ENCODE data around the gene ZDHHC4.
"Not testable (repeated sequence)": the region's sequence is repeated elsewhere in the genome, so short reads cannot be mapped to it uniquely, and the experiment has no call there.

The ZDHHC4 gene

DNA sequence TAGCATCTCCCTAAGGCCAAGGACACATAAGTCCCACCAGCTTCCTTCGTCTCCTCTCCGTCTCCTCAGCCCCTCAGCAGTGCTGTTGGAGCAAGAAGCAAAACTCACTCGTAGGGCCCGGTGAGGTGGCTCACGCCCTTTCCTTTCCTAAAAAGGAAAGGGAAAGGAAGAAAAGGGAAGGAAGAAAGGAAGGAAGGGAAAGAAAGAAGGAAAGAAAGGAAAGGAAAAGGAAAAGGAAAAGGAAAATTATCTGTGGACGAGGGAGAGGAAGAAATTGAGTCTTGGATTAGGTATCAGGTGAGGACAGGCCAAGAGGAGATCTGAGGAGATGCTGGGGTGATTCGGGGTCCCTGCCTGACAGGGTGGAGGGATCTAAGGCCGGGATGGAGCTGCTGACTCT, 56.8 kb downstream of the ZDHHC4 start:
- no peak for DNase-seq (ENCODE audit: low spot score)
- in situ Hi-C loops (cut with MboI; ENCODE audit: low sequenced_read_pairs, unreplicated experiment), result no loop called here
- TF ChIP-seq, protein P1, sequence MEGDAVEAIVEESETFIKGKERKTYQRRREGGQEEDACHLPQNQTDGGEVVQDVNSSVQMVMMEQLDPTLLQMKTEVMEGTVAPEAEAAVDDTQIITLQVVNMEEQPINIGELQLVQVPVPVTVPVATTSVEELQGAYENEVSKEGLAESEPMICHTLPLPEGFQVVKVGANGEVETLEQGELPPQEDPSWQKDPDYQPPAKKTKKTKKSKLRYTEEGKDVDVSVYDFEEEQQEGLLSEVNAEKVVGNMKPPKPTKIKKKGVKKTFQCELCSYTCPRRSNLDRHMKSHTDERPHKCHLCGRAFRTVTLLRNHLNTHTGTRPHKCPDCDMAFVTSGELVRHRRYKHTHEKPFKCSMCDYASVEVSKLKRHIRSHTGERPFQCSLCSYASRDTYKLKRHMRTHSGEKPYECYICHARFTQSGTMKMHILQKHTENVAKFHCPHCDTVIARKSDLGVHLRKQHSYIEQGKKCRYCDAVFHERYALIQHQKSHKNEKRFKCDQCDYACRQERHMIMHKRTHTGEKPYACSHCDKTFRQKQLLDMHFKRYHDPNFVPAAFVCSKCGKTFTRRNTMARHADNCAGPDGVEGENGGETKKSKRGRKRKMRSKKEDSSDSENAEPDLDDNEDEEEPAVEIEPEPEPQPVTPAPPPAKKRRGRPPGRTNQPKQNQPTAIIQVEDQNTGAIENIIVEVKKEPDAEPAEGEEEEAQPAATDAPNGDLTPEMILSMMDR (IDR thresholded peaks at IDR 0.05; ENCODE audit: borderline replicate concordance, control extremely low read depth, extremely low read depth, insufficient read depth, missing control alignments), result no peak

DNA sequence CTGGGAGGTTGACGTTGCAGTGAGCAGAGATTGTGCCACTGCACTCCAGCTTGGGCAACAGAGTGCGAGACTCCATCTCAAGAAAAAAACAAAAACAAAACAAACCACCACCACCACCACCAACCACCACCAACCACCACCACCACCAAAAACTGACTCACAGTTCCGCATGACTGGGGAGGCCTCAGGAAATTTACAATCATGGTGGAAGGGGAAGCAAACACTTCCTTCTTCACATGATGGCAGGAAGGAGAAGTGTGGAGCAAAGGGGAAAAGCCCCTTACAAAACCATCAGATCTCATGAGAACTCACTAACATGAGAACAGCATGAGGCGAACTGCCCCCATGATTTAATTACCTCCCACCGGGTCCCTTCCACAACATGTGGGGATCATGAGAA, 57.7 kb downstream of the ZDHHC4 start:
- in situ Hi-C loops (cut with MboI; ENCODE audit: low sequenced_read_pairs, unreplicated experiment); DNase-seq (ENCODE audit: low spot score): not testable (repeated sequence)

DNA sequence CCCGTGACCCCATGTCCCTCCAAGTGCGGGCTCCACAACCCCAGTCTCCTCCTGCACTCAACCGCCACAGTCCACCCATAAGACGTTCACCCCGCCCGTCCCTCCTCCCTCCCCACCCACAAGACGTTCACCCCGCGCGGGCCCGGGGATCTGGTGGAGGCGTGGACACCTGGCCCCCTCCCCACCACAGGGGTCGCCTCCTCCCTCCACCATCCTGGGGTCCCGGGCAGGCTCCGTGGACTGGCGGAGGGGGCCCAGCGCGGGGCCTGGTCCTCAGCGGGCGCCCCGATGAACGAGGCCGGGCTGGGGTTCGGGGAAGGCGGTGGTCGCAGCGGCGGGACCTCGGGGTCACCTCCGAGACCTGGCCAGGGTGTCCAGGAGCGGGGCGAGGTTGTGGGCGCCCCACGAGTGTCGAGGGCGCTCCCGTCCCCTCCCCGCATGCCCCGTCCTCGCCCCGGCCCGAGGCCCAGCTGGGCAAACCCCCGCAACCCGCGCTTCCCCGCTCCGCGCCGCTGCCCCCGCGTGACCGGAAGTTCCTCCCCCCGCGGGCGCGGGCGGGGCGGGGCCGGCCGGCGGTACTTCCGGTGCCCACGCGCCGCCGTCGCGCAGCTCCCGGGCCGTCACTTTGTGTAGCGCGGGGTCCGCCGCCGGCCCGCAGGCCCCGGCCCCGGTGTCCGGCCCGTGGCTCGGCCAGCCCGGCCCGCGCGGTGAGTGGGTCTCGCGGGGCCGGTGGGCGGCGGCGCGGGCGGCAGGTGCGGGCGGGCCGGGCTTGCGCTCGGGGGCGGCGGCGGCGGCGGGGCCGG, 59.7 kb downstream of the ZDHHC4 start, which contains the start of gene ZNF316:
TSS of gene ZNF316 (plus strand) at position 578 of the 803 bp plus-strand sequence. CDS start 5,092 bp downstream, outside the sequence.
- TF ChIP-seq, protein P1 (IDR thresholded peaks at IDR 0.05; ENCODE audit: borderline replicate concordance, control extremely low read depth, extremely low read depth, insufficient read depth, missing control alignments), result no peak
- DNase-seq (ENCODE audit: low spot score), result peak; percentile 96

DNA sequence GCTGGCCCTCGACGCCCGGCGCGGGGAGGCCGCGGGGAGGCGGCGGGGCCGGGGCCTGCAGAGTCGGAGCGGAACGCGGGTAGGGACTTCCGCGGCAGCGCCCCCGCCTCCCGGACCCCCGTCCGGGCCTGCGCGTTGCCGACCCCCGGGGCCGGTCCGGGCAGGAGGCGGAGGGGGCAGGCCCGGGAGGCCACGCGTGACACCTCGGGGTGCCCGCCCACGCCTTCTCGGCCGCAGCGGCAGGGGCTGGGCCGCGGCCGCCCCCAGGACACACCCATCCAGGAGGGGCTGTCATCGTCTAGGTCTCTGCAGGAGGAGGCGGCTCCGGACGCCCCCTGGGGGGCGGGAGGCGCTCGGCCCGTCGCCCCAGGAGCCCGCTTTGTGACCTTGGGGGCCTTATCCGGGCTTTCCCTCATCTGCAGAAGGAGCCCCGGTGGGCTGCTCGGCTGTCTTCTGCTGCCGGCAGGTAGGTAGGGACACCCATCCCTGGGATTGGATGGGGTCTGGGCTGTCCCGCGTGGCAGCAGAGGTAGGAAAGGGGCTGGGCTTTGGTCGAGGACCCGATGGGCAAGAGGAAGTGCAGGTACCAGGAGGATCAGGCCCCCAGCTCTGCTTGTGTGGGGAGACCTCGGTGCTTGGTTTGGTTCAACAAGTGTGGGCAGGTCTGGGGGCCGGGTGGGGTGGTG, 60.4 kb downstream of the ZDHHC4 start:
- TF ChIP-seq, protein P1 (IDR thresholded peaks at IDR 0.05; ENCODE audit: borderline replicate concordance, control extremely low read depth, extremely low read depth, insufficient read depth, missing control alignments), result peak; percentile 22
- in situ Hi-C loops (cut with MboI; ENCODE audit: low sequenced_read_pairs, unreplicated experiment), result no loop called here
- peak; percentile 95 for DNase-seq (ENCODE audit: low spot score)

More for the DNA sequence above, 59.7 kb downstream of the ZDHHC4 start, which contains the start of gene ZNF316:
- in situ Hi-C loops (cut with MboI; ENCODE audit: low sequenced_read_pairs, unreplicated experiment), result no loop called here

All from GM13976 (cell line).